Measurements from ENCODE around the gene BMP8B. TPM values are rescaled to one million over a fixed set of nuclear protein-coding genes. Genes with fewer than 3 reads are reported as not detected.
"Not testable (repeated sequence)": the region's sequence is repeated elsewhere in the genome, so short reads cannot be mapped to it uniquely, and the experiment has no call there.

BMP8B gene
- total RNA-seq, 1 experiment from 2014 or later, result 1.8 TPM

GRCh38 chr1:39817091-39817932 lies 28.6 kb upstream of the BMP8B start:
- in situ Hi-C loops (cut with HindIII; ENCODE audit: low sequenced_read_pairs); DNase-seq (ENCODE audit: low spot score): not testable (repeated sequence)

GRCh38 chr1:39816415-39817090 lies 27.9 kb upstream of the BMP8B start:
- in situ Hi-C loops (cut with HindIII; ENCODE audit: low sequenced_read_pairs), result no loop called here
- DNase-seq (ENCODE audit: low spot score), result peak; percentile 57

GRCh38 chr1:39812913-39813312 lies 24.2 kb upstream of the BMP8B start:
- in situ Hi-C loops (cut with HindIII; ENCODE audit: low sequenced_read_pairs), result no loop called here
- no peak for DNase-seq (ENCODE audit: low spot score)

DNA sequence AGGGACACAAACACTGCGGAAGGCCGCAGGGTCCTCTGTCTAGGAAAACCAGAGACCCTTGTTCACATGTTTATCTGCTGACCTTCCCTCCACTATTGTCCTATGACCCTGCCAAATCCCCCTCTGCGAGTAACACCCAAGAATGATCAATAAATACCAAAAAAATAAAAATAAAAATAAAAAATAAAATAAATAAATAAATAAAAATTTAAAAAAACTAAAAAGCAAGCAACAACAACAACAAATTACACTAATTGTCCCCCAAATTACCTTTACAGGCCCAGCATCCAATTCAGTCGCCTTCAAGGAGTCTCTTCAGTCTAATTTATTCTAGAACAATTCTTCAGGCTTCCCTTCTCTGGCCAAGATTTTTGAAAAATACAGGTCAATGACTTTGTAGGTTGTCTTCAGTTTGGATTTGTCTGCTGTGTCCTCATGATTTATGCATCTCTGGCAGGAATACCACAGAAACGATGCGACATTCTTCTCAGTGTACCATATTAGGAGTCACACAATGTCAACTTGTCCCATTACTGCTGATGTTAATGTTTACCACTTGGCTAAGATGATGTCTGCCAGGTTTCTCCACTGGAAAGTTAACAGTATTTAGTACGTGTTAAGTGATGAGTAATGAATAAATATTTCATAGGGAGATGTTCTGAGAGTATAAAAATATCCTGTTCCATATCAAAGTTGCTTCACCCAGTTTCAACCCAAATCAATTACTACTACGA lies 20.3 kb upstream of the BMP8B start:
- in situ Hi-C loops (cut with HindIII; ENCODE audit: low sequenced_read_pairs), result no loop called here
- no peak for DNase-seq (ENCODE audit: low spot score)

GRCh38 chr1:39805385-39805784 lies 16.7 kb upstream of the BMP8B start:
- no peak for DNase-seq (ENCODE audit: low spot score)
- in situ Hi-C loops (cut with HindIII; ENCODE audit: low sequenced_read_pairs), result no loop called here

GRCh38 chr1:39802496-39803260 lies 14.0 kb upstream of the BMP8B start:
- in situ Hi-C loops (cut with HindIII; ENCODE audit: low sequenced_read_pairs), result no loop called here
- no peak for DNase-seq (ENCODE audit: low spot score)

GRCh38 chr1:39800471-39800835 lies 11.8 kb upstream of the BMP8B start:
- in situ Hi-C loops (cut with HindIII; ENCODE audit: low sequenced_read_pairs), result no loop called here

GRCh38 chr1:39799770-39800470 lies 11.3 kb upstream of the BMP8B start:
- DNase-seq (ENCODE audit: low spot score), result peak; percentile 22
- in situ Hi-C loops (cut with HindIII; ENCODE audit: low sequenced_read_pairs), result no loop called here

More at GRCh38 chr1:39800471-39800835, 11.8 kb upstream of the BMP8B start:
- no peak for DNase-seq (ENCODE audit: low spot score)

DNA sequence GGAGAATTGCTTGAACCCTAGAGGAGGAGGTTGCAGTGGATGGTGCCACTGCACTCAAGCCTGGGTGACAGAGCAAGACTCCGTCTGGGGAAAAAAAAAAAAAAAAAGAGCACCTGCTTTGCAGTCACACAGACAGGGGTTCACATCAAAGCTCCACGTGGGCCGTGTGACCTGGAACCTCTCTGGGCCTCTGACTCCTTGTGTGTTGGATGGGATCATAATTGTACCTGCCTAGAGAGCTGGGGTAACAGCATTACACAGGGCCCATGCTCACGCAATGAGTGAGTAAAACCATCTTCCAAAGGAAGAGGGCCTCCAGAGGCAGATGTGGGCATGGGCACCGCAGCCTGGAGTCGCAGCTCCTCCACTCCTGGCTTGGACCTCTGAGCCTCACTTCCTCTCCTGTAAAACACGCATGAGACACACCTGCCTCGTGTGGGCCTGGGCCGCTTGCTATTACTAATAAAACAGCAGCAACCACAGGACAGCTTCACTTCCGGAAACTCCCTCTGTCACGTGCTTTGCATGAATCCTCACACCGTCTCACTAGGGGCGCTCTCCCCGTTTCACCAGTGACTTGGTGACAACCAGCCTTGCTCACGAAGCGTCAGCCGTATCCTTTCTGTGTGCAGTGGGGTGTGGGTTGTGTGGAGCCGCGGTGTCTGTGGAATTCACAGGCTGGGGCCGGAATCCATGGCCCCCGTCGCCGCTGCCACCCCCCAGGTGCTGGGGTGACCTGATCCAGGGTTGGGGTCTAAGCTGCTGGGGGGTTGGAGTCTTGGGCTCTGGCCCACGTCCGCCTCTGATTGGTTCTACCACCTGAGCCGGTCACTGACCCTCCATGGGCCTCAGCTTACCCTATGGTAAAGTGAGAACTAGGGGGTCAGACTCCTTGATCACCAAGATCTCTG lies 10.4 kb upstream of the BMP8B start:
- peak; percentile 13 for DNase-seq (ENCODE audit: low spot score)
- in situ Hi-C loops (cut with HindIII; ENCODE audit: low sequenced_read_pairs), result not testable (repeated sequence)

GRCh38 chr1:39795651-39796050 lies 7.0 kb upstream of the BMP8B start:
- in situ Hi-C loops (cut with HindIII; ENCODE audit: low sequenced_read_pairs), result no loop called here
- DNase-seq (ENCODE audit: low spot score), result no peak

GRCh38 chr1:39791838-39792237 lies 3.2 kb upstream of the BMP8B start:
- DNase-seq (ENCODE audit: low spot score), result no peak
- in situ Hi-C loops (cut with HindIII; ENCODE audit: low sequenced_read_pairs), result no loop called here

- DNase-seq (ENCODE audit: low spot score), result no peak
- in situ Hi-C loops (cut with HindIII; ENCODE audit: low sequenced_read_pairs), result no loop called here
Observed at GRCh38 chr1:39789571-39790110, 976 bp upstream of the BMP8B start.

GRCh38 chr1:39788426-39788757 lies 273 bp downstream of the BMP8B start:
- DNase-seq (ENCODE audit: low spot score), result no peak
- in situ Hi-C loops (cut with HindIII; ENCODE audit: low sequenced_read_pairs), result no loop called here

GRCh38 chr1:39787964-39788363 lies 701 bp downstream of the BMP8B start:
- DNase-seq (ENCODE audit: low spot score); in situ Hi-C loops (cut with HindIII; ENCODE audit: low sequenced_read_pairs): not testable (repeated sequence)

GRCh38 chr1:39787468-39787867 lies 1.2 kb downstream of the BMP8B start:
- in situ Hi-C loops (cut with HindIII; ENCODE audit: low sequenced_read_pairs), result no loop called here

DNA sequence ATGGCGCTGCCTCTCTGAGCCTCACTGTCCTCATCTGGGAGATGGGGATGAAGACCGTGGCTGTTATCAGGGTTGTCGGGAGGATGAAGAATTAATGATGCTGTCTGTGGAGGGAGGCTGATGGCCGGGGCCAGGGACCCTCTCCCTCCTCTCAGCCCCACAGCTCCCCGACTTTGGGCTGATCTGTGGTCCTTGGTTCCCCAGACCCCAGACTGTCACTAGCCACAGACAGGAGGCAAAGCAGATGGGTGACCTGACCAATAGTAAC lies 1.6 kb downstream of the BMP8B start:
- in situ Hi-C loops (cut with HindIII; ENCODE audit: low sequenced_read_pairs); DNase-seq (ENCODE audit: low spot score): not testable (repeated sequence)

More at GRCh38 chr1:39787468-39787867, 1.2 kb downstream of the BMP8B start:
- DNase-seq (ENCODE audit: low spot score), result no peak

GRCh38 chr1:39786303-39787107 lies 2.2 kb downstream of the BMP8B start:
- DNase-seq (ENCODE audit: low spot score); in situ Hi-C loops (cut with HindIII; ENCODE audit: low sequenced_read_pairs): not testable (repeated sequence)
